Spleen (tissue), 11 donors: ENCODE data around the gene LEUTX. TPM values are rescaled to one million over a fixed set of nuclear protein-coding genes. Genes with fewer than 3 reads are reported as not detected.

ENCODE experiments used
- DNase-seq: peaks from one replicate; pipeline ENCODE4 v3.0.0-alpha.2; 2020
- H3K27ac ChIP-seq, 8 donors: fragments of 200-600 bp; sonication (generic) in 7 of 8; 1 replicate in 4 of 8; 2 replicates in 4 of 8; pipeline versions ENCODE4 v1.5.0 to v1.8.0; 2016 to 2021; ENCODE audit warnings: inconsistent platforms in 4 of 8, mild to moderate bottlenecking in 4 of 8, moderate library complexity in 1 of 8
- H3K27me3 ChIP-seq, 7 donors: fragments of 200-600 bp; sonication (generic) in 6 of 7; replicated peaks in 1 of 7; 1 replicate in 4 of 7; 2 replicates in 3 of 7; pipeline versions ENCODE4 v1.5.0 to v1.8.0; 2016 to 2021; ENCODE audit warnings: inconsistent platforms in 3 of 7, mild to moderate bottlenecking in 1 of 7
- H3K36me3 ChIP-seq, 6 donors: fragments of 200-600 bp; sonication (generic) in 5 of 6; 1 replicate in 4 of 6; 2 replicates in 2 of 6; pipeline versions ENCODE4 v1.5.0 to v1.8.0; 2016 to 2021; ENCODE audit warnings: inconsistent platforms in 2 of 6
- H3K4me1 ChIP-seq, 6 donors: fragments of 200-600 bp; sonication (generic) in 5 of 6; 1 replicate in 3 of 6; 2 replicates in 3 of 6; pipeline versions ENCODE4 v1.5.0 to v1.8.0; 2016 to 2021; ENCODE audit warnings: inconsistent platforms in 3 of 6
- H3K4me3 ChIP-seq, 8 donors: fragments of 200-600 bp; sonication (generic) in 7 of 8; 1 replicate in 4 of 8; 2 replicates in 4 of 8; pipeline versions ENCODE4 v1.5.0 to v1.8.0; 2016 to 2021; ENCODE audit warnings: inconsistent platforms in 4 of 8, mild to moderate bottlenecking in 4 of 8, moderate library complexity in 2 of 8
- H3K9me3 ChIP-seq, 8 donors: fragments of 200-600 bp; sonication (generic) in 7 of 8; 1 replicate in 4 of 8; 2 replicates in 4 of 8; pipeline versions ENCODE4 v1.5.0 to v1.8.0; 2016 to 2021; ENCODE audit warnings: inconsistent platforms in 4 of 8
- POLR2A ChIP-seq, 3 donors: fragments of 450-650 bp; IDR thresholded peaks; one replicate each; pipeline ENCODE4 v1.5.1; 2017; ENCODE audit warnings: antibody characterized with exemption in 3 of 3, mild to moderate bottlenecking in 1 of 3
- POLR2AphosphoS5 ChIP-seq, 3 donors: sonication (generic); formaldehyde crosslinking; IDR thresholded peaks; one replicate each; pipeline ENCODE4 v1.5.1; 2017; ENCODE audit warnings: antibody characterized with exemption in 3 of 3
- WGBS, 5 donors: extraction: QIAGEN DNeasy Blood & Tissue Kit in 3 of 5; methylation state at CpG; one replicate each; pipeline versions ENCODE4 v1.1.5 to v1.1.7; 2013 to 2018; 5-methylcytosine and 5-hydroxymethylcytosine counted together
- intact Hi-C: fragments of 100-400 bp; cut with DNase I; formaldehyde crosslinking; loops from one replicate; pipeline ENCODE4 v1.15.0; 2023; ENCODE audit warnings: low total_unique reads
- microRNA-seq, 3 donors: library from miRNA; unstranded; fragments of <30 nt; microRNA quantifications; one replicate each; pipeline versions ENCODE4 to v1.1.0, GENCODE V29; 2019 to 2020
- polyA plus RNA-seq, 3 donors: library from polyadenylated mRNA; stranded (reverse); fragments of 200-250 nt; gene quantifications; one replicate each; pipeline ENCODE4 v1.2.1, GENCODE V29; 2013
- small RNA-seq, 4 donors: library from RNA; depleted of rRNA; stranded (forward); fragments of <200 nt; gene quantifications; one replicate each; pipeline ENCODE3, GENCODE V24; 2016
- total RNA-seq, 7 donors: library from RNA; depleted of rRNA in 3 of 7; stranded (reverse); fragments of >200 nt in 3 of 7; fragmentation: NEBNext Ultra II Directional in 4 of 7; extraction: Animal tissue kit (Norgen Biotek cat#: 25700) in 4 of 7; gene quantifications; one replicate each; pipeline versions ENCODE4 v1.1.0 to v1.2.1, GENCODE V29; 2016 to 2021
- TF ChIP-seq, protein P1 (sequence below), 11 experiments: fragments of 200-600 bp in 7 of 11; fragments of 450-650 bp in 4 of 11; sonication (generic) in 4 of 11; IDR thresholded peaks in 8 of 11; conservative IDR thresholded peaks in 3 of 11; 1 replicate in 7 of 11; 2 replicates in 4 of 11; pipeline versions ENCODE4 v1.4.0 to v1.8.0; 2016 to 2021; ENCODE audit warnings: antibody characterized with exemption in 11 of 11, inconsistent platforms in 4 of 11, mild to moderate bottlenecking in 1 of 11
- donor health status: healthy with polysubstance abuse.
- donor health status: DM: no; HTN: no; CAD: no; lungs with moderate emphysema.
- donor health status: DM: no; HTN: no; CAD: no.
- donor health status: Bipolar disorder and iron deficiency.
- donor health status: healthy.
- donor health status: DM: no; HTN: no; CAD: no.
- donor health status: DM: yes; HTN: yes; CAD: no.

LEUTX gene
- total and polyA plus RNA-seq, 10 donors = not detected

DNA sequence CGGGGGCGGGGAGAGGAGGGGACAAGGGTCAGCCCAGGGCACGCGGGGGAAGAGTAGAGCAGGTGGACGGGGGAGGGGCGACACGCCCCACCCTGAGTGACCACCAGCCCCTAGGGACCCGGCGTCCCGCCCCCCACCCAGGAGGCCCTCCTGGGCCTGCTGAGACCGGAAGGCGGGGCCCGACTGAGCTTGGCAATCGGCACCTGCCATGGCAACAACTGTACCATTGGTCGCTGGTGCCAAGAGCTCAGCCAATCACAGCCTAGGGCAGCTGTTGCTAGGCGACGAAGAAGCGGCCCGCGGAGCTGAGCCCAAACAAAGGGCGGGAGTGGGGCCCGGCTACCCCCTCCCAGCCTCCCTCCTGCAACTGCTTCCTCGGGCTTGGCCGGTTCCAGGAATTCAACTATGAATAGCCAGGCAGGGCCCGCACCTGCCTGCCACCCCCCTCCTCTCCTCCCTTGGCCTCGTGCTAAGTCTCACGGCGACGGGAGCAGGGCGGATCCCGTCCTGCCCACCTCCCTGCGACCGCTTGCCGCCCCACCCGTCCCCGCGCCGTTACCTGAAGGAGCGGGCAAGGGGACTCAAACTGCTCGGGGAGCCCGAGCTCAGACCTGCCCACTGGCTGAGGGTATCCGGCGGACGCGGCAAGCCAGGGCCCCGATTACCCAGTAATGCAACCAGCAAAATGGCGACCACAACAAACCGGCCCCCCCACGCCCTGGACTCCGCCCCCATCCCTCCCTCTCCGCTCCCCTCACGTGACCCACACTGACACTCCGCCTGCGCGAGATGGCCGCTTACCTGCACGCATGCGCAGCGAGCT, 55.0 kb downstream of the LEUTX start, which contains the start of gene DYRK1B:
Gene DYRK1B, minus strand, starts transcription at position 699 of the 823 bp plus-strand sequence. CDS start 2,295 bp downstream, outside the sequence.
- Histone ChIP-seq H3K9me3 (no peaks in the 10 kb centered on the region), H3K27ac (peak within 1 kb of the TSS; percentile 69 to 93 (median 90)), H3K36me3 (peaks cover 0 to 76% (median 58%) of the 10 kb centered on the region in 6 donors), H3K4me1 (peaks cover 10 to 53% (median 26%) of the 10 kb centered on the region in 6 donors), H3K27me3 (no peaks in the 10 kb centered on the region), H3K4me3 (peak within 1 kb of the TSS; percentile 99 to 100 (median 100))
- WGBS, 5 donors = 0 to 1% (median 1%) methylated on average over 8 to 58 of the region's 59 CpGs
- peak; percentile 98 for DNase-seq
- intact Hi-C loops = no loop called here
- TF ChIP-seq POLR2A (IDR thresholded peaks at IDR 0.05) (peak in 1 of 3 donors; percentile 15), POLR2AphosphoS5 (IDR thresholded peaks at IDR 0.05) (peak; percentile 72 to 87 (median 84))
- TF ChIP-seq, protein P1, sequence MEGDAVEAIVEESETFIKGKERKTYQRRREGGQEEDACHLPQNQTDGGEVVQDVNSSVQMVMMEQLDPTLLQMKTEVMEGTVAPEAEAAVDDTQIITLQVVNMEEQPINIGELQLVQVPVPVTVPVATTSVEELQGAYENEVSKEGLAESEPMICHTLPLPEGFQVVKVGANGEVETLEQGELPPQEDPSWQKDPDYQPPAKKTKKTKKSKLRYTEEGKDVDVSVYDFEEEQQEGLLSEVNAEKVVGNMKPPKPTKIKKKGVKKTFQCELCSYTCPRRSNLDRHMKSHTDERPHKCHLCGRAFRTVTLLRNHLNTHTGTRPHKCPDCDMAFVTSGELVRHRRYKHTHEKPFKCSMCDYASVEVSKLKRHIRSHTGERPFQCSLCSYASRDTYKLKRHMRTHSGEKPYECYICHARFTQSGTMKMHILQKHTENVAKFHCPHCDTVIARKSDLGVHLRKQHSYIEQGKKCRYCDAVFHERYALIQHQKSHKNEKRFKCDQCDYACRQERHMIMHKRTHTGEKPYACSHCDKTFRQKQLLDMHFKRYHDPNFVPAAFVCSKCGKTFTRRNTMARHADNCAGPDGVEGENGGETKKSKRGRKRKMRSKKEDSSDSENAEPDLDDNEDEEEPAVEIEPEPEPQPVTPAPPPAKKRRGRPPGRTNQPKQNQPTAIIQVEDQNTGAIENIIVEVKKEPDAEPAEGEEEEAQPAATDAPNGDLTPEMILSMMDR (IDR thresholded peaks at IDR 0.05 in 8 of 11, conservative IDR thresholded peaks at IDR 0.05 in 3 of 11) = no peak

DNA sequence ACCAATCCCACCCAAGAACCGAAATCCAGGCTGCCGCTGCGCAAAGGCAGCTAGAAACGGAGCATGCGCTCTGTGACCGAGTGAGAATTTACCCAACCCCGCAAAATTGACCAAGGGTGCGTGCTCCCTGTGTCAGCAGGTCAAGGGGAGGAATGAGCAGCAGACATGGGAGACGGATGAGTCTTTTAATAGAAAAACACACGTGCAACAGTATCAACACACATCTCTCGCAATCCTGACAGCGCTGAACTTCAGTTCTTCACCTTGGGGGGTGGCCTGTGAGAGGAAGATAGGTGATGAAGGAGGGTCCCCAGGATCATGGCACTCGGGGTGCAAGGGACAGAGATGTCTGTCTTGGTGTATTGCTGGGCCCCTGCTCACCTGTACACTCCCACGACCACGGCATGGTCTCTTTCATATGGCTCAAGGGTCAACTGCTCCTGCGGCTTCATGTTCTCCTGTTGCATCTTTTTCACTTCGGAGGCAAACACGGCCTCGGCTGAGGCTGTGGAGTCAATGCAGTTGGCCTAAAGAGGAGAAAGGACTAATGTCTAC, 55.7 kb downstream of the LEUTX start:
- Histone ChIP-seq H3K27me3 (no peaks in the 10 kb centered on the region), H3K4me3 (peak overlapping the region in 7 of 8 donors; percentile 100), H3K27ac (peak overlapping the region; percentile 61 to 93 (median 90)), H3K36me3 (peaks cover 0 to 76% (median 62%) of the 10 kb centered on the region in 6 donors), H3K9me3 (no peaks in the 10 kb centered on the region), H3K4me1 (peaks cover 10 to 46% (median 25%) of the 10 kb centered on the region in 6 donors)
- 46 to 49% (median 48%) methylated on average over 19 of the region's 19 CpGs for WGBS, 5 donors
- DNase-seq = peak; percentile 80
- TF ChIP-seq POLR2AphosphoS5 (IDR thresholded peaks at IDR 0.05) = peak in 1 of 3 donors; percentile 1
- no peak for TF ChIP-seq POLR2A (IDR thresholded peaks at IDR 0.05)
- TF ChIP-seq, protein P1 (IDR thresholded peaks at IDR 0.05 in 8 of 11, conservative IDR thresholded peaks at IDR 0.05 in 3 of 11) = no peak
- intact Hi-C loops = no loop called here

Small RNAs within 50 kb of the gene (microRNA-seq; reads per million reads assigned to microRNA genes)
- 0 reads per million in 3 donors for gene MIR6719

Small RNAs within 50 kb of the gene (small RNA-seq; reads per million reads assigned to genes)
- 0 reads per million in 4 donors for gene MIR6719

Other genes with a start within 250 kb of the LEUTX start
- gene EID2B, start 246.0 kb upstream of the LEUTX start, total RNA-seq = 1 to 10 TPM; 2.0 to 5.3 (median 4.5) TPM
- 1 to 10 TPM; 4.6 to 5.7 (median 5.4) TPM for gene EID2B, start 246.0 kb upstream of the LEUTX start, polyA plus RNA-seq
- 10 to 100 TPM in 5 of 7 donors, 1 to 10 TPM in 2; 7.9 to 17.4 (median 12.7) TPM for gene EID2, start 238.7 kb upstream of the LEUTX start, total RNA-seq
- 10 to 100 TPM; 15.5 to 17.7 (median 17.2) TPM for gene EID2, start 238.7 kb upstream of the LEUTX start, polyA plus RNA-seq
- not detected for gene LGALS13, start 176.3 kb upstream of the LEUTX start, total RNA-seq
- not detected for gene LGALS13, start 176.3 kb upstream of the LEUTX start, polyA plus RNA-seq
- not detected for gene LGALS16, start 122.9 kb upstream of the LEUTX start, total RNA-seq
- gene LGALS16, start 122.9 kb upstream of the LEUTX start, polyA plus RNA-seq = not detected
- not detected for gene LGALS14, start 74.4 kb upstream of the LEUTX start, total RNA-seq
- gene LGALS14, start 74.4 kb upstream of the LEUTX start, polyA plus RNA-seq = not detected
- 10 to 100 TPM in 3 of 7 donors, 1 to 10 TPM in 3, not detected in 1; 3.1 to 20.1 (median 10.3) TPM for gene CLC, start 40.8 kb upstream of the LEUTX start, total RNA-seq
- 1 to 10 TPM; 2.7 to 4.9 (median 3.0) TPM for gene CLC, start 40.8 kb upstream of the LEUTX start, polyA plus RNA-seq
- gene DYRK1B, start 55.3 kb downstream of the LEUTX start, total RNA-seq = 10 to 100 TPM; 15.1 to 32.7 (median 18.8) TPM
- 10 to 100 TPM; 11.2 to 19.8 (median 13.6) TPM for gene DYRK1B, start 55.3 kb downstream of the LEUTX start, polyA plus RNA-seq
- gene FBL, start 67.5 kb downstream of the LEUTX start, total RNA-seq = 100 to 1,000 TPM; 126 to 212 (median 174) TPM
- 100 to 1,000 TPM; 298 to 403 (median 348) TPM for gene FBL, start 67.5 kb downstream of the LEUTX start, polyA plus RNA-seq
- gene FCGBP, start 155.8 kb downstream of the LEUTX start, total RNA-seq = 10 to 100 TPM in 3 of 7 donors, 1 to 10 TPM in 4; 4.3 to 18.9 (median 9.0) TPM
- 1 to 10 TPM in 2 of 3 donors, under 1 TPM in 1; 0.91 to 1.8 (median 1.2) TPM for gene FCGBP, start 155.8 kb downstream of the LEUTX start, polyA plus RNA-seq
- gene PSMC4, start 192.3 kb downstream of the LEUTX start, total RNA-seq = 10 to 100 TPM; 58.9 to 85.4 (median 65.4) TPM
- gene PSMC4, start 192.3 kb downstream of the LEUTX start, polyA plus RNA-seq = 10 to 100 TPM; 53.2 to 66.4 (median 55.5) TPM
- gene ZNF546, start 218.2 kb downstream of the LEUTX start, total RNA-seq = 10 to 100 TPM in 3 of 7 donors, 1 to 10 TPM in 4; 7.3 to 15.1 (median 9.2) TPM
- 1 to 10 TPM; 1.4 to 2.3 (median 1.4) TPM for gene ZNF546, start 218.2 kb downstream of the LEUTX start, polyA plus RNA-seq